ENCODE data around the gene KCNJ12. TPM values are rescaled to one million over a fixed set of nuclear protein-coding genes. Genes with fewer than 3 reads are reported as not detected.

The KCNJ12 gene
- total and polyA plus RNA-seq, 2 of the 4 experiments (the other 2 are of a cell fraction), result under 0.01 to 0.10 TPM

- intact Hi-C loops (cut with micrococcal nuclease), result no loop called here
- no peak overlapping the region for H2AK5ac ChIP-seq (ENCODE audit: low read depth, low read length)
- no peak overlapping the region for H4K91ac ChIP-seq (ENCODE audit: insufficient read depth, low read depth, low read length)
- no peak overlapping the region for H3K9ac ChIP-seq (ENCODE audit: low read depth, low read length)
- H3K27ac ChIP-seq (ENCODE audit: insufficient read depth, low read length), result no peak overlapping the region
- BruUV-seq (replicated peaks), result no TSS peak
- dilution Hi-C loops (cut with HindIII; ENCODE audit: low sequenced_read_pairs, unreplicated experiment), result no loop called here
- H2BK5ac ChIP-seq (ENCODE audit: low read depth, low read length, poor library complexity, severe bottlenecking), result no peak overlapping the region
- H3K23ac ChIP-seq (ENCODE audit: low read depth, low read length), result no peak overlapping the region
- H4K8ac ChIP-seq (ENCODE audit: low read depth in 2 of 2, low read length in 2 of 2), result no peak overlapping the region
- in situ Hi-C loops (cut with MboI; ENCODE audit: low sequenced_read_pairs), result no loop called here
- H2BK120ac ChIP-seq (ENCODE audit: low read depth, low read length), result no peak overlapping the region
- H3K27me3 ChIP-seq (ENCODE audit: control insufficient read depth, insufficient read depth, low read length), result peaks cover 65% of the 10 kb centered on the region
- ATAC-seq (ENCODE audit: low read depth), result no peak
- H3K4me2 ChIP-seq (ENCODE audit: low read depth, low read length), result no peak overlapping the region; the same call in 1 of the 2 replicates
- no peak overlapping the region for H2BK20ac ChIP-seq (ENCODE audit: low read depth, low read length)
- POLR2A ChIA-PET (ENCODE audit: unreplicated experiment), result no interaction called here
- peaks cover 4% of the 10 kb centered on the region; the same call in 1 of the 2 replicates for H3K4me1 ChIP-seq (ENCODE audit: control insufficient read depth, insufficient read depth, low read length)
- DNase-seq, result no peak
- H3K56ac ChIP-seq (ENCODE audit: extremely low read depth, insufficient read depth, low read length), result no peak overlapping the region
- H3K79me1 ChIP-seq (ENCODE audit: low read depth in 1 of 2, low read length in 2 of 2), result no peaks in the 10 kb centered on the region
- no peak overlapping the region for H2BK15ac ChIP-seq (ENCODE audit: low read depth, low read length)
- H2AK9ac ChIP-seq (replicated peaks; ENCODE audit: low read depth, low read length, poor library complexity), result no peak overlapping the region
- no peak overlapping the region for H3K14ac ChIP-seq (replicated peaks; ENCODE audit: low read depth, low read length)
- TF ChIP-seq BHLHE40 (IDR thresholded peaks at IDR 0.05; ENCODE audit: low read depth, low read length) (no peak), RFX5 (IDR thresholded peaks at IDR 0.05; ENCODE audit: low read depth, low read length) (no peak), CHD1 (IDR thresholded peaks at IDR 0.05; ENCODE audit: low read depth, low read length) (no peak), RAD21 (IDR thresholded peaks at IDR 0.05; ENCODE audit: low read length) (no peak), CTCF (conservative IDR thresholded peaks at IDR 0.05; ENCODE audit: low read depth, low read length) (no peak), MAFK (IDR thresholded peaks at IDR 0.05; ENCODE audit: low read depth, low read length) (no peak), FOS (IDR thresholded peaks at IDR 0.05; ENCODE audit: low read depth, low read length) (no peak), ELK1 (IDR thresholded peaks at IDR 0.05; ENCODE audit: borderline replicate concordance, low read depth, low read length) (no peak), USF2 (IDR thresholded peaks at IDR 0.05; ENCODE audit: low read depth, low read length) (no peak), CEBPB (IDR thresholded peaks at IDR 0.05; ENCODE audit: low read depth, low read length) (no peak), RCOR1 (IDR thresholded peaks at IDR 0.05; ENCODE audit: insufficient replicate concordance, low read length) (no peak), SMC3 (IDR thresholded peaks at IDR 0.05; ENCODE audit: low read depth, low read length) (no peak), MXI1 (IDR thresholded peaks at IDR 0.05; ENCODE audit: borderline replicate concordance, low read depth, low read length) (no peak), NFE2L2 (IDR thresholded peaks at IDR 0.05; ENCODE audit: low read depth, low read length) (no peak), POLR2A (IDR thresholded peaks at IDR 0.05; ENCODE audit: low read depth, low read length) (no peak), MAZ (IDR thresholded peaks at IDR 0.05; ENCODE audit: borderline replicate concordance, low read depth, low read length) (no peak)
- no peaks in the 10 kb centered on the region for H3K9me3 ChIP-seq (ENCODE audit: control insufficient read depth, insufficient read depth, low read length)
- H3K36me3 ChIP-seq (ENCODE audit: control insufficient read depth, insufficient read depth, low read length), result no peaks in the 10 kb centered on the region
- H4K5ac ChIP-seq (ENCODE audit: low read depth, low read length), result no peak overlapping the region
- no peaks in the 10 kb centered on the region for H4K20me1 ChIP-seq (ENCODE audit: insufficient read depth, low read length)
- 48% methylated on average over 5 of the region's 11 CpGs; no CpG with 5 or more reads in 1 of the 2 experiments for WGBS, 2 experiments (ENCODE audit: extremely low coverage in 2 of 2, insufficient read length in 1 of 2)
- no peak overlapping the region for H2AFZ ChIP-seq (replicated peaks; ENCODE audit: low read length, poor library complexity)
- H3K4ac ChIP-seq (ENCODE audit: low read depth, low read length), result no peak overlapping the region
- H3K4me3 ChIP-seq (ENCODE audit: insufficient read depth, low read depth, low read length), result no peak overlapping the region
- CTCF ChIA-PET, result no interaction called here
- H3K18ac ChIP-seq (ENCODE audit: low read depth, low read length), result no peak overlapping the region
- H3K9me1 ChIP-seq (ENCODE audit: insufficient read depth, low read length), result no peaks in the 10 kb centered on the region
These were observed 438 bp upstream of the KCNJ12 start for GRCh38 chr17:21375757-21376080.
